Tibial artery (tissue), 4 donors: Measurements from ENCODE around the gene RCE1.

ENCODE experiments used
- DNase-seq, 2 donors: peaks; one replicate each; pipeline ENCODE4 v3.0.0-alpha.2; 2019
- H3K27ac ChIP-seq, 2 donors: fragments of 200-600 bp; sonication (generic) in 1 of 2; 1 replicate in 1 of 2; 2 replicates in 1 of 2; pipeline ENCODE4 v1.5.1; 2018 to 2019; ENCODE audit warnings: mild to moderate bottlenecking in 1 of 2
- H3K27me3 ChIP-seq, 2 donors: fragments of 200-600 bp; sonication (generic) in 1 of 2; one replicate each; pipeline versions ENCODE4 v1.5.1 to v1.6.0; 2016 to 2019
- H3K36me3 ChIP-seq, 3 donors: fragments of 200-600 bp; sonication (generic) in 2 of 3; one replicate each; pipeline ENCODE4 v1.5.1; 2016 to 2019; ENCODE audit warnings: mild to moderate bottlenecking in 2 of 3
- H3K4me1 ChIP-seq, 4 donors: fragments of 200-600 bp; sonication (generic) in 2 of 4; 1 replicate in 3 of 4; 2 replicates in 1 of 4; pipeline ENCODE4 v1.5.1; 2016 to 2019
- H3K4me3 ChIP-seq, 2 donors: fragments of 200-600 bp; sonication (generic) in 1 of 2; 1 replicate in 1 of 2; 2 replicates in 1 of 2; pipeline ENCODE4 v1.5.1; 2018 to 2019; ENCODE audit warnings: mild to moderate bottlenecking in 2 of 2
- H3K9me3 ChIP-seq, 3 donors: fragments of 200-600 bp; sonication (generic) in 1 of 3; one replicate each; pipeline ENCODE4 v1.5.1; 2016 to 2019
- intact Hi-C: fragments of 100-400 bp; cut with DNase I; formaldehyde crosslinking; loops from one replicate; pipeline ENCODE4 v1.15.0; 2023; ENCODE audit warnings: low total_unique reads
- TF ChIP-seq, protein P1 (sequence below), 2 experiments: fragments of 200-600 bp in 1 of 2; fragments of 450-650 bp in 1 of 2; IDR thresholded peaks; one replicate each; pipeline ENCODE4 v1.5.1; 2017 to 2019; ENCODE audit warnings: antibody characterized with exemption in 2 of 2, mild to moderate bottlenecking in 1 of 2, moderate library complexity in 1 of 2

Gene RCE1

DNA sequence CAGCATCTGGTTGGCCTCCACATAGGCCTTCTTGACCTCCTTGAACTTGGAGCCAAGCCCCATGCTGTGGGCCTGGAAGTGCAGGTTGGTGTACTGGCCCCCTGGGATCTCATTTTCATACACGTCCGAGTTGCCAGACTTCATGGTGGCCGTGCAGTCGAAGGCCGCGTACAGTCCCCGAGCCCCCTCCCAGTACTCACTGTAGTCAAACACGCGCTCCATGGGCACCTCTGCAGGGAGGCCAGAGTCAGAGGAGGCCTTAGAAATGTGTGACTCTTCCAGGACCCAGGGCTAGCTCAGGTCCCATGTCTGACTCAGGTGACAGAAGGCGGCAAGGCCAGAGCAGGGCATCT lies 7.0 kb downstream of the RCE1 start:
- H3K27ac ChIP-seq = no peak overlapping the region
- peaks cover 6 to 78% (median 17%) of the 10 kb centered on the region in 3 donors for H3K36me3 ChIP-seq
- TF ChIP-seq, protein P1, sequence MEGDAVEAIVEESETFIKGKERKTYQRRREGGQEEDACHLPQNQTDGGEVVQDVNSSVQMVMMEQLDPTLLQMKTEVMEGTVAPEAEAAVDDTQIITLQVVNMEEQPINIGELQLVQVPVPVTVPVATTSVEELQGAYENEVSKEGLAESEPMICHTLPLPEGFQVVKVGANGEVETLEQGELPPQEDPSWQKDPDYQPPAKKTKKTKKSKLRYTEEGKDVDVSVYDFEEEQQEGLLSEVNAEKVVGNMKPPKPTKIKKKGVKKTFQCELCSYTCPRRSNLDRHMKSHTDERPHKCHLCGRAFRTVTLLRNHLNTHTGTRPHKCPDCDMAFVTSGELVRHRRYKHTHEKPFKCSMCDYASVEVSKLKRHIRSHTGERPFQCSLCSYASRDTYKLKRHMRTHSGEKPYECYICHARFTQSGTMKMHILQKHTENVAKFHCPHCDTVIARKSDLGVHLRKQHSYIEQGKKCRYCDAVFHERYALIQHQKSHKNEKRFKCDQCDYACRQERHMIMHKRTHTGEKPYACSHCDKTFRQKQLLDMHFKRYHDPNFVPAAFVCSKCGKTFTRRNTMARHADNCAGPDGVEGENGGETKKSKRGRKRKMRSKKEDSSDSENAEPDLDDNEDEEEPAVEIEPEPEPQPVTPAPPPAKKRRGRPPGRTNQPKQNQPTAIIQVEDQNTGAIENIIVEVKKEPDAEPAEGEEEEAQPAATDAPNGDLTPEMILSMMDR (IDR thresholded peaks at IDR 0.05) = no peak
- H3K4me3 ChIP-seq = no peak overlapping the region
- intact Hi-C loops = loop anchor here (10.0 kb wide), 1 partner anchor 105 kb away; the partner anchor contains the start of gene PC
- peaks cover 0 to 2% (median under 1%) of the 10 kb centered on the region in 4 donors for H3K4me1 ChIP-seq
- DNase-seq = peak in 1 of 2 donors; percentile 51
- no peaks in the 10 kb centered on the region for H3K9me3 ChIP-seq
- no peaks in the 10 kb centered on the region for H3K27me3 ChIP-seq

DNA sequence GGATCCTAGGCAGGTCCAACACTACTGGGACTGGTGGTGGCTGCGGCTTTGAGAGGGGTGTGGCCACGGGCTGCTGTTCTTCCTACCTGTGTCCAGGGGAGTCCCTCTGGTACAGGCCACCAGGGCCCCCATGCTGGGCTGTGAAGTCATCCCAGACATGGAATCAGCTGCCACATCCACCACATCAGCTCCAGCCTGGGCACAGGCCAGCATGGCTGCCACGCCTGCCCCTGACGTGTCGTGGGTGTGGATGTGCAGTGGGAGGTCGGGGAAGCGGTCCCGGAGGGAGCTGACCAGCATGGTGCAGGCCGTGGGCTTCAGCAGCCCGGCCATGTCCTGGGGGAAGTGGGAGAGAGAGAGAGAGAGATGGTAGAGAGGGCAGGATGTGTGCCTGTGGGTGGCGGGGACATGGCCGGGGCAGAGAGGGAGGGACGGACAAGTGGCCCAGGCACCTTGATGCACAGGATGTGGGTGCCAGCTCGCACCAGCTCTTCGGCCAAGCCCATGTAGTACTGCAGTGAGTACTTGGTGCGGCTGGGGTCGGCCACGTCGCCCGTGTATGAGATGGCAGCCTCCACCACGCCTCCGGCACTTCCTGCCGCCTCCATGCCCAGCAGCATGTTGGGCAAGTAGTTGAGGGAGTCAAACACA lies 7.5 kb downstream of the RCE1 start:
- Histone ChIP-seq H3K27ac (no peak overlapping the region), H3K4me1 (peaks cover 2 to 7% (median 5%) of the 10 kb centered on the region in 4 donors), H3K36me3 (peaks cover 3 to 73% (median 12%) of the 10 kb centered on the region in 3 donors), H3K4me3 (no peak overlapping the region), H3K27me3 (no peaks in the 10 kb centered on the region), H3K9me3 (no peaks in the 10 kb centered on the region)
- intact Hi-C loops = loop anchor here (10.0 kb wide), 1 partner anchor 104 kb away; the partner anchor contains the start of gene PC
- peak in 1 of 2 donors; percentile 62 for DNase-seq
- TF ChIP-seq, protein P1 (IDR thresholded peaks at IDR 0.05) = no peak

DNA sequence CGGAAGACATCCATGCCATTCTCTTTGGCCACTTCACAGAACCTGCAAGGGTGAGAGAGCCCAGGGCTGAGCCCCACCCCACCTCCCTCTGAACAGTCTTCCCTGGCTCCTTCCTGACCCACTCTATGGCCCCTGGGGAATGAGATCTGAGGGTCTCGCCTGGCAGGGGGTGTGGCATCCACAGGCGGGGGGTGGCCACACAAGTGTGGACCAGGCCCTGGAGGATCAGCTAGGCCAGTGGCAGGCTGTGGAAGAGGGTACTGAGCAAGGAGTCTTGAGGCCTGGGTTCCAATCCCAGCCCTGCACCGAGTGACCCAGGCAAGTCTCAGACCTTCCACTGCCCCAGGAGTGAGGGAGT lies 8.0 kb downstream of the RCE1 start:
- Histone ChIP-seq H3K36me3 (peaks cover 0 to 68% (median 7%) of the 10 kb centered on the region in 3 donors), H3K4me3 (no peak overlapping the region), H3K9me3 (no peaks in the 10 kb centered on the region), H3K4me1 (peaks cover 4 to 9% (median 6%) of the 10 kb centered on the region in 4 donors), H3K27me3 (no peaks in the 10 kb centered on the region), H3K27ac (no peak overlapping the region)
- intact Hi-C loops = loop anchor here (10.0 kb wide), 1 partner anchor 104 kb away; the partner anchor contains the start of gene PC
- TF ChIP-seq, protein P1 (IDR thresholded peaks at IDR 0.05) = no peak
- peak in 1 of 2 donors; percentile 60 for DNase-seq

DNA sequence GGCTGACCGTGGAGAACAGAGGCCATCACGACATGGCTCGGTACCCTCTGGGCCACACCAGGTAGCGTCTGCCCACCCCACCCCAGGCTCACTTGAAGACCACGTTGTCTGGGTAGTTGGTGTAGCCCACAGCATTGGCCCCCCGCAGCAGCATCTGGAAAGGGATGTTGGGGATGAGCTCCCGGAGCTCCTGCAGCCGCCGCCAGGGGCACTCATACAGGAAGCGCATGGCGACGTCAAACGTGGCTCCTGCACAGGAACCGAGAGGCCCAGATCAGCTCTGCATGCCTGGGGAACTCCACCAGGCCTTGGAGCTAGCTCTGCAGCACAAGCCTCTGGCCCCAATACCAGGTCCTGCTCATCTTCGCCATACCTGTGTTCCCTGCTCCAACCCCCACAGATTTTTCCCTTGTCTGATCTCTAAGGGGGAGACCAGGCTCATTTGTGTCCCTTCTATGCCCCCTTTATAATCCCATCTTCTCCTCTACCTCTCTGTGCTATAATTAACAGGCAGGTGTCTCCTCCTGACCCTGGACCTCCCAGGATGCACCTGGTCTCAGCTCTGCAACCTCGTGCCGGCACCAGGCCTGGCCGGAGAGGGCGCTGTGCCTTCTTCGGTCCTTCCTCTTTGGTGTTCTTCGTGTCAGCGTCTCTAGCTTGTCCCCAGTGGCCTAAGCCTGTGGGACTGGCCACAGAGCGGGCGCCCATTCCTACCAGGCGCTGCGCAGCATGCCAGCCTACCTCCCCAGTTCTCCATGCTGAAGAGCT lies 8.6 kb downstream of the RCE1 start:
- Histone ChIP-seq H3K36me3 (peaks cover 0 to 61% (median 3%) of the 10 kb centered on the region in 3 donors), H3K4me3 (no peak overlapping the region), H3K4me1 (peaks cover 4 to 9% (median 6%) of the 10 kb centered on the region in 4 donors), H3K9me3 (no peaks in the 10 kb centered on the region), H3K27ac (no peak overlapping the region), H3K27me3 (no peaks in the 10 kb centered on the region)
- DNase-seq = peak in 1 of 2 donors; percentile 51
- TF ChIP-seq, protein P1 (IDR thresholded peaks at IDR 0.05) = no peak
- intact Hi-C loops = loop anchor here (10.0 kb wide), 1 partner anchor 103 kb away; the partner anchor contains the start of gene PC

DNA sequence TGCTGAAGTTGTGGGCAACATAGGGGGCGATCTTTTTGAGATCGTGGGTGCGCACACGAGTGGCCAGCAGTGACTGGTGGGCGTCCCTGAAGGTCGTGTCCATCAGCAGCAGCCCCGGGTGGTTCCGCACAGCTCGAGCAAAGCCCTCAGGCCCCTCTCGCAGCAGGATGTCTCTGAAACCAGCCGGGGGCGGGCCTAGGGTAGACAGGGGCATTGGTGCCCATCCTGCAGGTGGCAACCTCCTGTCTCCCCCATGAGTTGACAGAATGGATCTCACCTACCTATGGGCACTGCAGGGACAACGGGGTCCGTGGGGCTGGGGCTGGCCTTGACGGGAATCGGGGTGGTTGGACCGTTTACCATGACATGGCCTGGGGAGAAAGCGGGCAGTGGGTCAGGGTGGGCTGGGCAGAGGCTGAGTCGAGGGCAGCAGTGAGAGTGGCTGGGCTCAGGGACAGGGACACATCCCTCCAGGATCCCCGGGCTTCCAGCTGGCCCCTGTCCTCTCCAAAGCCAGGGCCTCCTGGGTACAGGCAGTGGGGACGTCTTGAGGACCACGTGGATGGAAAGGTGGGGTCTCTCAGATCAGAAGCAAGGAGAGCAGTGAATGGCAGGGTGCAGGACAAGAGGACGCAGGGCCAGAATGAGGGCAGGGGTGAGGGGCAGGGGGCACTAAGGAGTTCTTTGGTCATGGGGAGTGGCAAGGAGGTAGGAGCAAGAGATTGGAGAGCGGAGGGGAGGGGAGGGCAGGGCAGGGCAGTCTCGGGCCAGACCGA lies 9.4 kb downstream of the RCE1 start:
- DNase-seq = peak in 1 of 2 donors; percentile 61
- no peak overlapping the region for H3K4me3 ChIP-seq
- no peak overlapping the region for H3K27ac ChIP-seq
- H3K9me3 ChIP-seq = no peaks in the 10 kb centered on the region
- peaks cover 0 to 53% (median under 1%) of the 10 kb centered on the region in 3 donors for H3K36me3 ChIP-seq
- no peaks in the 10 kb centered on the region for H3K27me3 ChIP-seq
- peaks cover 4 to 14% (median 6%) of the 10 kb centered on the region in 4 donors for H3K4me1 ChIP-seq
- TF ChIP-seq, protein P1 (IDR thresholded peaks at IDR 0.05) = no peak
- intact Hi-C loops = loop anchor here (10.0 kb wide), 1 partner anchor 102 kb away; the partner anchor contains the start of gene PC
